Iris pigment epithelial cell (primary cell): ENCODE results near the gene ADGRD1.
A peak's percentile ranks its signal among the peaks of the same experiment; 100 is the strongest.

Experiments
- DNase-seq: peaks from one replicate; pipeline ENCODE4 v3.0.0-alpha.2; 2011; ENCODE audit warnings: low read depth

The ADGRD1 gene

DNA sequence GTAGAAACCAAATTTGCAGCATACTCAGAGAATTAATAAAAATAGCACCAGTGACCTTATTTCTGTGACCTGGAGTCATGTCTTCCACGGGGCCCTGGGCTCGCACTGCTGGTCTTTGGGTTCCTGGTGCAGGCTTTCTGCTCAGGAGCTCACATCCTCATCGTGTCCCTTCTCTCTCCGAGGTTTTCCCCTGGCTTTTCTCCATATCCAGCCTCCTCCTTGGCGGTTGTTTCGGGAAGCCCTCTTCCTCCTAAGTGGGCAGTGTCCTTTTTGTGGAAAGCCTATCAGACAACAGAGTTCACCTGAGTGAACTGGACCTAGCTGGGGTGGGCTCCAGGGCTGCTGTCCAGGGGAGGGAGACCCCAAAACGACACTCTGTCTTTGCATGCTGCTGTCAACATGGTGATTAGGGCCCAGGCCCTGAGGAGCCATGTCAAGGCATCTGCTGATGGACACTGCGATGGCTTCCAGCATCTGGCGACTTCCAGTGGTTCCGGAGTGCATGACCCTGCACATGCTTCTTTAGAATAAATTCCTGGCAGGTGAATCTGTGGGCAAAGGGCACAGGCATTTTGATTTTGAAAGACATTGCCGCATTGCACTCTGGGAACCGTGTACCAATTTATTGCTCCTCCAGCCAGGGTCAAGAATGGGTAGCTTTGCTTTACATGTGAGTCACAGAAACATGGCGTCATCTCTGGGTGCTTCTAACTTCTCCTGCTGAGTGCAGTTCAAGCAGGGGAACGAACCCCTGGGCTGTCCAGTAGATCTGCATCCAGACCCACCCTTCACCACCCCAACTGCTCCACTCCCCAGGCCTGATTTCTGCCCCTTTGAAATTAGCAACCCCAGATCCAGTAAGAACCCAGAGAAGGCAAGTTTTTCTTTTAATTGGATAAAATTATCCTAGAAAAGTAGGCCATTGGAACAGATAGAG, 136.8 kb downstream of the ADGRD1 start:
- DNase-seq, result peak; percentile 14

GRCh38 chr12:131091413-131091975, 137.8 kb downstream of the ADGRD1 start:
- peak; percentile 38 for DNase-seq

- DNase-seq, result no peak
Observed at GRCh38 chr12:131091976-131092691, 138.4 kb downstream of the ADGRD1 start.

- DNase-seq, result peak; percentile 4
Observed at GRCh38 chr12:131092901-131093603, 139.3 kb downstream of the ADGRD1 start.

DNA sequence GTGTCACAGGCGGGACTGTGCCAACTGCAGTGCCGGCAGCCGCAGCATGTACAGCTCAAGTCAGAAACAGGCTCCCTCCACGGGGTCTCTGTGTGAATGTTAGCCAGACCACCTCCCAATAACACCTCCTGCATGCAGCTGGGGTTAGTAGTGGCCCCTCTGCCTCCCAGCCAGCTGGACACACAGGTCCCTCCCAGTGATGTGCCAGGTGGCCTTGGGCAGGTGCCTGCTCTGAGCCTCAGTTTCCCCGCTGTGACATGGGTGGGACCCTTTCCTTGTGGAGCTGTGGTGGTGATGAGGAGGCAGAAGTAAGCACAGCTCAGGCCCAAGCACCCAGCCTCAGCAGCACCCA, 139.9 kb downstream of the ADGRD1 start:
- no peak for DNase-seq

DNA sequence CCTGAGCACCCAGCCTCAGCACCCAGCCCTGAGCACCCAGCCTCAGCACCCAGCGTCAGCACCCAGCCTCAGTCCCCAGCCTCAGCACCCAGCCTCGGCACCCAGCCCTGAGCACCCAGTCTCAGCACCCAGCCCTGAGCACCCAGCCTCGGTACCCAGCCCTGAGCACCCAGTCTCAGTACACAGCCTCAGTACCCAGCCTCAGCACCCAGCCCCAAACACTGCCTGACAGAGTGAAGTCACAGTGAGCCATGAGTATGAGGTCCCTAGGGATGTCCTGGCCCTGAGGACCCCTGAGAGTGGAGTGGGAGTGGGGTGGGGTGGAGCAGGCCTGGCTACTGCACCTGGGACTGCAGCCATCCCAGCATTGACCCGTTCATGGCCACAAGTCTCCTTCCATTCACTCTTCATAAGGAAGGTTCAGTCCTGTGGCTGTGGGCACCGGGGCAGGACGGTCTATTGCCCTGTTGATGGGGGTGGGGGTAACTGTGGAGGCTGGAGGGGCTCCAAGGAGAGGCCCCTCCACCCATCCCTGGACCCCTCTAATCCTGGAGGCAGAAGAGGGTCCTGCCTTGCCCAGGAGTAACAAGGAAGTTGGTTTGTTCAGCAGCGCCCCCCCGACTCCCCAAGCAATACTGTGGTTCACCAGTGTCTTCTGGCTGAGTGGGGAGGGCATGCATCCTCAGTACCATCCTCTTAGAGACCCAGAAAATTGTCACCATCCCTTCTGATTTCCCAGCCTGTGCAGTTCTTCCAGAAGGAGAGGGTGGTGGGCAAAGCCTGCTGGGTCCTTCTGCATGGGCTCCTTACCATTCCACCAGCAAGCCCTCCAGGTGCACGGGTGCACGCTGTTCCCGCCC, 140.5 kb downstream of the ADGRD1 start:
- DNase-seq, result no peak

GRCh38 chr12:131094831-131095805, 141.4 kb downstream of the ADGRD1 start:
- DNase-seq, result no peak

DNA sequence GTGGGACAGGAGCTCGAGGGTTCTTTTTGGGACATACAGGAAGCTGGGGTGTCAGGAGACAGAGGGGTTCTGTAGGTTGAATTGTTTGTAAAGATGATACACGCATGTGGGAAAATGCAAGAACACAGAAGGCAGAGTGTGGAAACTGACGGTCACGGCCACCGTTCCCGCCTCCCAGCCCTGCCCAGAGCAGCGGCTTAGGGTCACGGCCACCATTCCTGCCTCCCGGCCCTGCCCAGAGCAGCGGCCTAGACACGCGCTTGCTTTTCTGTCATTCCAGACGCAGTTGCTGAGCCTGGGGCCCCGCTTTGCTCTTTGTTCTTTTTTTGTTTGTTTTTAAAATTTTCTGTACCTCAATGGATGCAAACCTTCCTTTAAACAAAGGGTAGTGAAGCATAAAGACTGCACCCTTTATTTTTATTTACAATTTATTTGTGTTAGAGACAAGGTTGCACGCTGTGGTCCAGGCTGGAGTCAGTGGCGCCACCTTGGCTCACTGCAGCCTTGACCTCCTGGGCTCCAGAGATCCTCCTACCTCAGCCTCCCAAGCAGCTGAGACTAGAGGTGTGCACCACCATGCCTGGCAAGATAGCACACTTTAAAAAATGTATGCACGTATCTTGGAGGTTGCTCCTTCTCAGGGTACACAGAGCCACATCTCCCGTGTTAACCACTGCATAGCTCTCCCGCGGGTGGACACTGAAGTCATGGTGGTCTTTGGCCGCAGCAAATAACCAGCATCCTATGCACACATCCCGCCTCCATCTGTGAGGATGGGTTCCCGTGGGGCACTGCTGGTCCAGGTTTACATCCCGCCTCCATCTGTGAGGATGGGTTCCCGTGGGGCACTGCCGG, 142.3 kb downstream of the ADGRD1 start:
- no peak for DNase-seq

DNA sequence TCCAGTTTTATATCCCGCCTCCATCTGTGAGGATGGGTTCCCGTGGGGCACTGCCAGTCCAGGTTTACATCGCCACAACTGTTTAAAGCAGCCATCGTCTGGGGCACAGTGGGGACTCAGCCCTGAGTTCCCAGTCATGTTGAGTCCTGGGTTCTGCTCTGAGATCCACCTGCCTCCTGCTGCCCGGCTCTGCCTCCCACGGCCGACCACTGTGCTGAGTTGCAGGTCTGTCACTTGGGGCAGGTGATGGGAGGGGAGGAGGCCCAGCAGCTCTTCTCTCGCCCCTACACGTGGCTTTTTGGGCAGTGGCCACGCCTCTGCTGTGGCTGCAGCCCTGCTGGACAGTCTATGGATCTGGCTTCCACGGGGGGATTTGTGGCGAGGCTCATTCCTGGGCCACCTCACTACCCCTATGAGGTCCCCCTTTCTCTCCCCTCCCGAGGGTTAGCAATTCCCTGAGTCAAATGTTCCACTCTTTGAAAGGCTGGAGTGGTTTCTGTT, 143.0 kb downstream of the ADGRD1 start:
- DNase-seq, result no peak

DNA sequence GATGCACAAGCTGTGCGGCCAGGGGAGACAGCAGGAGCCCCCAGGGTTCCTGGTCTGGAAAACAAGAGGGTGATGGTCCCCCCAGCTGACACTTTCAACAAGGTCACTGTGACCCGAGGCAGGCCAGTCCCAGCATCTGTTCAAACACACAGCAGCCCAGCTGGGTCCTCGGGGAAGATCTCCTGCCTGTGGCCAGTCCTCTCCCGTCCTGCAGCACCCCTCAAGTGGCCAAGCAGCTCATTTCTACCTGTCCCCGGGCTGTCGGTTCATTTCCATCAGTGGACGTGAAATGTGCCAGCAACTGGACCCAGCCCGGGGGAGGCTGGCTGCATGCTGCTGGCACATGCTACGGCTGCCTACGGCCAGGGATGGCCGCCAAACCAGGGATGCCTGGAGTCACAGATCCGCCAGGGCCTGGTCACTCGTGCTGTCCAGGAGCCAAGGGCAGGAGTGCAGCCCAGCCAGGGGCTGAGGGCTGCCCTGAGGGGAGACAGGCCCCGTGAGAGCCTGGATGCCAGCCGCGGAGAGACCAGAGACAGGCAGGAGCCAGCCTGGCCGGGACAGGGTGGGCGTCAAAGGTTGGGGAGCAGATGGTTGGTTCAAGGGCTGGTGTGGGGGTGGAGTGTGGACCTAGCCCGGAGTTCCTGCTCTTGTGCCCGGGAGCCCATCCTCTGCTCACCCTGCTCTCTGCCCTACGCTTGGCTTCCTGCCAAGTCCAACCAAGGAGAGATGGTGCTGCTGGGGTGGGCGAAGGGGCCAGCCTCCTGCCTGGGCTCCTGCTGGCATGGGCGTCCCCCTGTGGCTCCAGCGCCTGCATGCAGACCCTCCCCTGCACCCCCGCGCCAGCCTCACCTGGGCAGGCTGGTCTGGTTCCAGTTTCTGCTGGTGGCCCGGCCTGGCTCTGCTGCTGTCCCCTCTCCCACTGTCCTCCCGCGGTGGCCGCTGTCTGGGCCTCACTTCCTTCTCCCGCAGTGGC, 143.8 kb downstream of the ADGRD1 start:
- no peak for DNase-seq

DNA sequence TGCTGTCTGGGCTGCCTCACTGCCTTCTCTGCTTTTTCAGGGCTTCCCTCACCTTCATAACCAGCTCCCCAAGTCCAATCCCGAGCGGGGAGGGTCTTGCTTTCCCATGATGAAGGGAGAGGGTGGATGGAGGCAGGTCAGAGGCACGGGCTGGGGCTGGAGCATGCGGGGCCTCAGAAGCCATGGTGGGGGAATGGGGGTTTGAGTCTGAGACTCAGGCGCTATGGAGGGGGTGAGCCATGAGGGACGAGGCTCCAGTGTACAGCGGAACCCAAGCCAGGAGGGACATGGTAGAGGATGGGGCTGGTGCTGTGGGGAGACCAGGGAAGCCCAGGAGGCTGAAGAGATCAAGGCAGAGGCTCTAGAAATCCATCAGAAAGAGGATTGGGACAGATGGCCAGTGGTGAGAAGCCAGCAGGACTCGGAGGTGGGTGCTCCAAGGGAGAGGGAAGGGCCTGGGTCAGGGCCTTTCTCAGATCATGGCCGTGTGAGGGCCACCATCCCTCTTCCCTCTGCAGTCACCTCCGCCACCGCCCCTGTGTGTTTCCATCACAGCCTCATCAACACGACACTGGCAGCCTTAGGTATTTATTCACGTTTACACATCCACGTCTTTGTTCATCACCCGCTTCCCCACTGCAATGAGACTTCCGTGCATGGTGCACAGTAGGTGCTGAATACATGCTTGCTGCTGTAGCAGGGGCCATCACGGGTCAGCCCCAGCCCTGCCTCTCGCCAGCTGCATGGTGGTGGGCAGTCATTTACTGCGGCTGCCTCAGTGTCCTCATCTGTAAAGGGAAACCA, 144.7 kb downstream of the ADGRD1 start:
- no peak for DNase-seq

DNA sequence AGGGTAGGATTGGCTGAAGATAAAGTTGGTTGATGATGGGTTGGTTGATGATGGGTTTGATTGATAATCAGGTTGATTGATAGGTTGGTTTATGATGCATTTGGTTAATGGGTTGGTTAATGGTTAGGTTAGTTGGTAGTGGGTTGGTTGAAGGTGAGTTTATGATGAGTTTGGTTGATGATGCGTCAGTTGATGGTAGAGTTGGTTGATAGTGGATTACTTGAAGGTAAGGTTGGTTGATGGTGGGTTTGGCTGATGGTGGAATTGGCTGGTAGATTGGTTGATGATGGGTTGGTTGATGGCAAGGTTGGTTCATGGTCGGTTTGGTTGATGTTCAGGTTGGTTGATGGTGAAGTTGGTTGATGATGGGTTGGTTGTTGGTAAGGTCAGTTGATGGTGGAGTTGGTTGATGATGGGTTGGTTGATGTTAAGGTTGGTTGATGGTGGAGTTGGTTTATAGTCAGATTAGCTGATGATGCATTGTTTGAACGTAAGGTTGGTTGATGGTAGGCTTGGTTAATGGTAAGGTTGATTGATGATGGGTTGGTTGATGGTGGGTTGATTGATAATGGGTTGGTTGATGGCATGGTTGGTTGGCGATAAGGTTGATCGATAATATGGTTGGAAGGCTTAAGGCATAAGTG, 146.4 kb downstream of the ADGRD1 start:
- no peak for DNase-seq

- no peak for DNase-seq
Observed at GRCh38 chr12:131101006-131101405, 147.3 kb downstream of the ADGRD1 start.

- DNase-seq, result no peak
Observed at GRCh38 chr12:131101703-131102492, 148.2 kb downstream of the ADGRD1 start.

DNA sequence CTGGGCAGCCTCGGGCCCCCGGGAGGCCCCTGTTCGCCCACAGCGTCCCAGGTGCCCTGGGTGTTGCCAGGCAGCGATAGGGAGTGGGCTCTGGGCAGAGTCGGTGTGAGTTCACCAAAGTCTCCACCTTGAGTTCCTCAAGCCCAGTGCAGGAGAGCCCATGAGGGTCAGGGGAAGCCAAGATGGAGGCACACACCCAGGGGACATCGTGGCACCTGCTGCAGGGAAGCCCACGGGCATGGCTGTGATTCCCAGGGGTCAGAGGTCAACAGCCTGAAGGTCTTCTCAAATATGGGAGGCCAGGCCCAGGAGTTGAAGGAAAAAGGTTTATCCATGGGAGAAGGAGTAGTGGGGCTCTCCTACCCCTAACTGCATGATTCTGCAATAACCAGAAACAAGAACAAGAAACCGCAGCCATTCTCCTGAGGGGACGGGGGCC, 148.8 kb downstream of the ADGRD1 start:
- no peak for DNase-seq
